GM23338 (cell line): ENCODE results near the gene IGSF6. TPM values are rescaled to one million over a fixed set of nuclear protein-coding genes. Genes with fewer than 3 reads are reported as not detected.

Source experiments
- ATAC-seq: fragments of 200-7000 bp; cut with Tn5 transposase; 3 replicates; pipeline ENCODE4 v1.9.1; 2020
- DNase-seq: peaks from one replicate; pipeline ENCODE4 v3.0.0-alpha.2; 2015; ENCODE audit warnings: low spot score
- H2AFZ ChIP-seq: fragments of 200-600 bp; sonication (generic); 2 replicates; pipeline ENCODE4 v1.8.0; 2016; ENCODE audit warnings: antibody characterized with exemption, mild to moderate bottlenecking, moderate library complexity
- H3F3A ChIP-seq: fragments of 200-600 bp; sonication (generic); replicated peaks from 2 replicates; pipeline ENCODE4 v1.8.0; 2017; ENCODE audit warnings: antibody characterized with exemption, mixed run types, low read depth
- H3K27ac ChIP-seq: fragments of 200-600 bp; sonication (generic); 2 replicates; pipeline ENCODE4 v1.6.1; 2016; ENCODE audit warnings: low read depth
- H3K27me3 ChIP-seq: fragments of 200-600 bp; sonication (generic); 2 replicates; pipeline ENCODE4 v1.8.0; 2016; ENCODE audit warnings: mild to moderate bottlenecking, mixed run types, moderate library complexity; ENCODE audit not compliant: insufficient read depth
- H3K36me3 ChIP-seq: fragments of 200-600 bp; sonication (generic); 2 replicates; pipeline ENCODE4 v1.8.0; 2016; ENCODE audit warnings: mild to moderate bottlenecking; ENCODE audit not compliant: insufficient read depth
- H3K4me1 ChIP-seq: fragments of 200-600 bp; sonication (generic); 2 replicates; pipeline ENCODE4 v1.8.0; 2016; ENCODE audit warnings: mild to moderate bottlenecking, moderate library complexity; ENCODE audit not compliant: insufficient read depth
- H3K4me2 ChIP-seq: fragments of 200-600 bp; sonication (generic); 2 replicates; pipeline ENCODE4 v1.7.1; 2017; ENCODE audit warnings: mixed run types
- H3K4me3 ChIP-seq: fragments of 200-600 bp; sonication (generic); 2 replicates; pipeline ENCODE4 v1.6.1; 2016; ENCODE audit warnings: mixed run types
- H3K79me2 ChIP-seq: fragments of 200-600 bp; sonication (generic); replicated peaks from 2 replicates; pipeline ENCODE4 v1.8.0; 2017; ENCODE audit warnings: mild to moderate bottlenecking; ENCODE audit not compliant: insufficient read depth
- H3K9me2 ChIP-seq: fragments of 200-600 bp; sonication (generic); 2 replicates; pipeline ENCODE4 v1.8.0; 2017; ENCODE audit not compliant: insufficient read depth
- H4K20me1 ChIP-seq: fragments of 200-600 bp; sonication (generic); replicated peaks from 2 replicates; pipeline ENCODE4 v1.8.0; 2017; ENCODE audit warnings: mild to moderate bottlenecking; ENCODE audit not compliant: insufficient read depth
- H3K27ac Mint-ChIP-seq: 2 replicates; pipeline ENCODE4 v1.8.0; 2020; ENCODE audit warnings: inconsistent platforms, mild to moderate bottlenecking, moderate library complexity, mixed read lengths
- H3K27me3 Mint-ChIP-seq: 3 replicates; pipeline ENCODE4 v1.8.0; 2022; ENCODE audit warnings: low read depth, mild to moderate bottlenecking, moderate library complexity, mixed read lengths, inconsistent platforms; ENCODE audit not compliant: insufficient read depth, poor library complexity
- H3K36me3 Mint-ChIP-seq: 3 replicates; pipeline ENCODE4 v1.8.0; 2021; ENCODE audit warnings: low read depth, mild to moderate bottlenecking, inconsistent platforms, moderate library complexity, mixed read lengths
- H3K4me1 Mint-ChIP-seq: 3 replicates; pipeline ENCODE4 v1.8.0; 2020; ENCODE audit warnings: mild to moderate bottlenecking, inconsistent platforms, mixed read lengths
- H3K4me3 Mint-ChIP-seq: 3 replicates; pipeline ENCODE4 v1.8.0; 2021; ENCODE audit warnings: moderate library complexity, mild to moderate bottlenecking, inconsistent platforms, mixed read lengths
- H3K9me3 Mint-ChIP-seq: 3 replicates; pipeline ENCODE4 v1.8.0; 2020; ENCODE audit warnings: moderate library complexity, mild to moderate bottlenecking, inconsistent platforms, mixed read lengths
- CREB1 ChIP-seq: fragments of 250-450 bp; sonication (Bioruptor Pico); IDR thresholded peaks from 2 replicates; pipeline ENCODE4 v1.5.0; 2020; ENCODE audit warnings: low read depth, mild to moderate bottlenecking, moderate library complexity
- EZH2 ChIP-seq: fragments of 200-600 bp; sonication (generic); IDR thresholded peaks from one replicate; pipeline ENCODE4 v1.8.0; 2017; ENCODE audit warnings: antibody characterized with exemption, mild to moderate bottlenecking, low read depth; ENCODE audit not compliant: unreplicated experiment
- POLR2AphosphoS5 ChIP-seq: IDR thresholded peaks from 2 replicates; pipeline ENCODE4 v1.6.1; 2016; ENCODE audit warnings: antibody characterized with exemption, low read depth
- ZNF331 ChIP-seq: fragments of 250-450 bp; sonication (Bioruptor Pico); IDR thresholded peaks from 2 replicates; pipeline ENCODE4 v1.5.0; 2020; ENCODE audit warnings: low read depth, mild to moderate bottlenecking, moderate library complexity
- polyA plus RNA-seq: library from polyadenylated mRNA; unstranded; fragments of >200 nt; fragmentation: Nextera tagmentation; extraction: Ambion mirVana; gene quantifications from 2 replicates; pipeline ENCODE4 v1.2.1, GENCODE V29; 2016
- total RNA-seq: library from RNA; depleted of rRNA; stranded (reverse); fragments of >200 nt; shearing (Covaris generic); gene quantifications from 2 replicates; pipeline ENCODE4 v1.2.3, GENCODE V29; 2014
- TF ChIP-seq, protein P1 (sequence below): IDR thresholded peaks from 2 replicates; pipeline ENCODE4 v1.6.1; 2016; ENCODE audit warnings: antibody characterized with exemption
- TF ChIP-seq, protein P2 (sequence below): IDR thresholded peaks from one replicate; pipeline ENCODE4 v1.6.1; 2018; ENCODE audit warnings: antibody characterized with exemption; ENCODE audit not compliant: unreplicated experiment
- TF ChIP-seq, protein P3 (sequence below): fragments of 250-450 bp; sonication (Bioruptor Pico); IDR thresholded peaks from 2 replicates; pipeline ENCODE4 v1.5.0; 2020; ENCODE audit warnings: mild to moderate bottlenecking, moderate library complexity

IGSF6 gene
- total and polyA plus RNA-seq, 2 experiments from 2014 or later = 0.19 TPM; not detected in 1

DNA sequence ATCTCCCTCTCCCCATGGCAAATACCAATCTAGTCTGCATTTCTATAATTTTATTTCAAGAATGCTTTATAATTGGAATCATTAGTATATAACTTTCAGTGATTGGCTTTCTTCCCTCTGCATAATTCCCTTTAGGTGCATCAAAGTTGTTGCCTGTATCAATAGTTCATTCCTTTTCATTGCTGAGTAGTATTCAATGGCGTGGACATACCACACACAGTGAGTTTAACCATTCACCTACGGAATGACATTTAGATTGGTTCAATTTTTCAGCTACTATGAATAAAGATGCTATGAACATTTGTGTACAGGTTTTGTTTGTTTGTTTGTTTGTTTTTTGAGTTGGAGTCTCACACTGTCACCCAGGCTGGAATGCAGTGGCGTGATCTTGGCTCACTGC is 21.1 kb upstream of the IGSF6 start:
- ATAC-seq (no peak), DNase-seq (no peak)
- TF ChIP-seq POLR2AphosphoS5 = no peak
- TF ChIP-seq CREB1 (CRISPR knock-in tag) = no peak
- TF ChIP-seq, protein P1, sequence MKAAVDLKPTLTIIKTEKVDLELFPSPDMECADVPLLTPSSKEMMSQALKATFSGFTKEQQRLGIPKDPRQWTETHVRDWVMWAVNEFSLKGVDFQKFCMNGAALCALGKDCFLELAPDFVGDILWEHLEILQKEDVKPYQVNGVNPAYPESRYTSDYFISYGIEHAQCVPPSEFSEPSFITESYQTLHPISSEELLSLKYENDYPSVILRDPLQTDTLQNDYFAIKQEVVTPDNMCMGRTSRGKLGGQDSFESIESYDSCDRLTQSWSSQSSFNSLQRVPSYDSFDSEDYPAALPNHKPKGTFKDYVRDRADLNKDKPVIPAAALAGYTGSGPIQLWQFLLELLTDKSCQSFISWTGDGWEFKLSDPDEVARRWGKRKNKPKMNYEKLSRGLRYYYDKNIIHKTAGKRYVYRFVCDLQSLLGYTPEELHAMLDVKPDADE = no peak
- TF ChIP-seq, protein P2, sequence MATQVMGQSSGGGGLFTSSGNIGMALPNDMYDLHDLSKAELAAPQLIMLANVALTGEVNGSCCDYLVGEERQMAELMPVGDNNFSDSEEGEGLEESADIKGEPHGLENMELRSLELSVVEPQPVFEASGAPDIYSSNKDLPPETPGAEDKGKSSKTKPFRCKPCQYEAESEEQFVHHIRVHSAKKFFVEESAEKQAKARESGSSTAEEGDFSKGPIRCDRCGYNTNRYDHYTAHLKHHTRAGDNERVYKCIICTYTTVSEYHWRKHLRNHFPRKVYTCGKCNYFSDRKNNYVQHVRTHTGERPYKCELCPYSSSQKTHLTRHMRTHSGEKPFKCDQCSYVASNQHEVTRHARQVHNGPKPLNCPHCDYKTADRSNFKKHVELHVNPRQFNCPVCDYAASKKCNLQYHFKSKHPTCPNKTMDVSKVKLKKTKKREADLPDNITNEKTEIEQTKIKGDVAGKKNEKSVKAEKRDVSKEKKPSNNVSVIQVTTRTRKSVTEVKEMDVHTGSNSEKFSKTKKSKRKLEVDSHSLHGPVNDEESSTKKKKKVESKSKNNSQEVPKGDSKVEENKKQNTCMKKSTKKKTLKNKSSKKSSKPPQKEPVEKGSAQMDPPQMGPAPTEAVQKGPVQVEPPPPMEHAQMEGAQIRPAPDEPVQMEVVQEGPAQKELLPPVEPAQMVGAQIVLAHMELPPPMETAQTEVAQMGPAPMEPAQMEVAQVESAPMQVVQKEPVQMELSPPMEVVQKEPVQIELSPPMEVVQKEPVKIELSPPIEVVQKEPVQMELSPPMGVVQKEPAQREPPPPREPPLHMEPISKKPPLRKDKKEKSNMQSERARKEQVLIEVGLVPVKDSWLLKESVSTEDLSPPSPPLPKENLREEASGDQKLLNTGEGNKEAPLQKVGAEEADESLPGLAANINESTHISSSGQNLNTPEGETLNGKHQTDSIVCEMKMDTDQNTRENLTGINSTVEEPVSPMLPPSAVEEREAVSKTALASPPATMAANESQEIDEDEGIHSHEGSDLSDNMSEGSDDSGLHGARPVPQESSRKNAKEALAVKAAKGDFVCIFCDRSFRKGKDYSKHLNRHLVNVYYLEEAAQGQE = no peak
- TF ChIP-seq ZNF331 = no peak
- no peak for TF ChIP-seq EZH2
- TF ChIP-seq, protein P3, sequence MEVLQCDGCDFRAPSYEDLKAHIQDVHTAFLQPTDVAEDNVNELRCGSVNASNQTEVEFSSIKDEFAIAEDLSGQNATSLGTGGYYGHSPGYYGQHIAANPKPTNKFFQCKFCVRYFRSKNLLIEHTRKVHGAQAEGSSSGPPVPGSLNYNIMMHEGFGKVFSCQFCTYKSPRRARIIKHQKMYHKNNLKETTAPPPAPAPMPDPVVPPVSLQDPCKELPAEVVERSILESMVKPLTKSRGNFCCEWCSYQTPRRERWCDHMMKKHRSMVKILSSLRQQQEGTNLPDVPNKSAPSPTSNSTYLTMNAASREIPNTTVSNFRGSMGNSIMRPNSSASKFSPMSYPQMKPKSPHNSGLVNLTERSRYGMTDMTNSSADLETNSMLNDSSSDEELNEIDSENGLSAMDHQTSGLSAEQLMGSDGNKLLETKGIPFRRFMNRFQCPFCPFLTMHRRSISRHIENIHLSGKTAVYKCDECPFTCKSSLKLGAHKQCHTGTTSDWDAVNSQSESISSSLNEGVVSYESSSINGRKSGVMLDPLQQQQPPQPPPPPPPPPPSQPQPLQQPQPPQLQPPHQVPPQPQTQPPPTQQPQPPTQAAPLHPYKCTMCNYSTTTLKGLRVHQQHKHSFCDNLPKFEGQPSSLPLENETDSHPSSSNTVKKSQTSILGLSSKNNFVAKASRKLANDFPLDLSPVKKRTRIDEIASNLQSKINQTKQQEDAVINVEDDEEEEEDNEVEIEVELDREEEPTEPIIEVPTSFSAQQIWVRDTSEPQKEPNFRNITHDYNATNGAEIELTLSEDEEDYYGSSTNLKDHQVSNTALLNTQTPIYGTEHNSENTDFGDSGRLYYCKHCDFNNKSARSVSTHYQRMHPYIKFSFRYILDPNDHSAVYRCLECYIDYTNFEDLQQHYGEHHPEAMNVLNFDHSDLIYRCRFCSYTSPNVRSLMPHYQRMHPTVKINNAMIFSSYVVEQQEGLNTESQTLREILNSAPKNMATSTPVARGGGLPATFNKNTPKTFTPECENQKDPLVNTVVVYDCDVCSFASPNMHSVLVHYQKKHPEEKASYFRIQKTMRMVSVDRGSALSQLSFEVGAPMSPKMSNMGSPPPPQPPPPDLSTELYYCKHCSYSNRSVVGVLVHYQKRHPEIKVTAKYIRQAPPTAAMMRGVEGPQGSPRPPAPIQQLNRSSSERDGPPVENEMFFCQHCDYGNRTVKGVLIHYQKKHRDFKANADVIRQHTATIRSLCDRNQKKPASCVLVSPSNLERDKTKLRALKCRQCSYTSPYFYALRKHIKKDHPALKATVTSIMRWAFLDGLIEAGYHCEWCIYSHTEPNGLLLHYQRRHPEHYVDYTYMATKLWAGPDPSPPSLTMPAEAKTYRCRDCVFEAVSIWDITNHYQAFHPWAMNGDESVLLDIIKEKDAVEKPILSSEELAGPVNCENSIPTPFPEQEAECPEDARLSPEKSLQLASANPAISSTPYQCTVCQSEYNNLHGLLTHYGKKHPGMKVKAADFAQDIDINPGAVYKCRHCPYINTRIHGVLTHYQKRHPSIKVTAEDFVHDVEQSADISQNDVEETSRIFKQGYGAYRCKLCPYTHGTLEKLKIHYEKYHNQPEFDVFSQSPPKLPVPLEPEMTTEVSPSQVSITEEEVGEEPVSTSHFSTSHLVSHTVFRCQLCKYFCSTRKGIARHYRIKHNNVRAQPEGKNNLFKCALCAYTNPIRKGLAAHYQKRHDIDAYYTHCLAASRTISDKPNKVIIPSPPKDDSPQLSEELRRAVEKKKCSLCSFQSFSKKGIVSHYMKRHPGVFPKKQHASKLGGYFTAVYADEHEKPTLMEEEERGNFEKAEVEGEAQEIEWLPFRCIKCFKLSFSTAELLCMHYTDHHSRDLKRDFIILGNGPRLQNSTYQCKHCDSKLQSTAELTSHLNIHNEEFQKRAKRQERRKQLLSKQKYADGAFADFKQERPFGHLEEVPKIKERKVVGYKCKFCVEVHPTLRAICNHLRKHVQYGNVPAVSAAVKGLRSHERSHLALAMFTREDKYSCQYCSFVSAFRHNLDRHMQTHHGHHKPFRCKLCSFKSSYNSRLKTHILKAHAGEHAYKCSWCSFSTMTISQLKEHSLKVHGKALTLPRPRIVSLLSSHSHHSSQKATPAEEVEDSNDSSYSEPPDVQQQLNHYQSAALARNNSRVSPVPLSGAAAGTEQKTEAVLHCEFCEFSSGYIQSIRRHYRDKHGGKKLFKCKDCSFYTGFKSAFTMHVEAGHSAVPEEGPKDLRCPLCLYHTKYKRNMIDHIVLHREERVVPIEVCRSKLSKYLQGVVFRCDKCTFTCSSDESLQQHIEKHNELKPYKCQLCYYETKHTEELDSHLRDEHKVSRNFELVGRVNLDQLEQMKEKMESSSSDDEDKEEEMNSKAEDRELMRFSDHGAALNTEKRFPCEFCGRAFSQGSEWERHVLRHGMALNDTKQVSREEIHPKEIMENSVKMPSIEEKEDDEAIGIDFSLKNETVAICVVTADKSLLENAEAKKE (CRISPR knock-in tag) = no peak
- Histone ChIP-seq H3K4me1 (no peaks in the 10 kb centered on the region), H3K4me3 (no peak overlapping the region), H3K79me2 (no peaks in the 10 kb centered on the region), H3K9me2 (no peaks in the 10 kb centered on the region), H4K20me1 (no peaks in the 10 kb centered on the region), H3K27ac (no peak overlapping the region), H2AFZ (no peak overlapping the region), H3F3A (no peaks in the 10 kb centered on the region), H3K36me3 (no peaks in the 10 kb centered on the region), H3K4me2 (no peak overlapping the region), H3K27me3 (no peaks in the 10 kb centered on the region)
- H3K4me1 Mint-ChIP-seq = no peaks in the 10 kb centered on the region; the same call in 2 of the 3 replicates
- no peaks in the 10 kb centered on the region for H3K36me3 Mint-ChIP-seq
- H3K27ac Mint-ChIP-seq = no peak overlapping the region
- H3K4me3 Mint-ChIP-seq = no peak overlapping the region
- no peaks in the 10 kb centered on the region for H3K27me3 Mint-ChIP-seq
- H3K9me3 Mint-ChIP-seq = peaks cover 4% of the 10 kb centered on the region; the same call in 2 of the 3 replicates
